WTC11 (cell line): ENCODE results near the gene FHL5. TPM values are rescaled to one million over a fixed set of nuclear protein-coding genes. Genes with fewer than 3 reads are reported as not detected.
"Not testable (repeated sequence)": the region's sequence is repeated elsewhere in the genome, so short reads cannot be mapped to it uniquely, and the experiment has no call there.

ENCODE experiments used
- ATAC-seq: fragments of 200-7000 bp; cut with Tn5 transposase; 2 replicates; pipeline ENCODE4 v1.10.0; 2021; ENCODE audit warnings: mild to moderate bottlenecking, moderate library complexity
- CTCF ChIA-PET: fragments of 300-600 bp; sonication (Branson Sonifier 250); formaldehyde crosslinking; loops from one replicate; lab custom pipeline; 2021; ENCODE audit warnings: antibody characterized with exemption; lab: Charles Lee
- POLR2A ChIA-PET: fragments of 350-600 bp; sonication (Branson Sonifier 250); formaldehyde crosslinking; loops from one replicate; lab custom pipeline; 2021; ENCODE audit warnings: antibody characterized with exemption; lab: Charles Lee
- DNase-seq: peaks from one replicate; pipeline ENCODE4 v3.0.0; 2021; ENCODE audit warnings: low spot score
- H3K27ac Mint-ChIP-seq: 2 replicates; pipeline ENCODE4 v1.8.0; 2021; ENCODE audit warnings: mixed read lengths
- H3K27me3 Mint-ChIP-seq: 2 replicates; pipeline ENCODE4 v1.8.0; 2021; ENCODE audit warnings: low read depth, mild to moderate bottlenecking, moderate library complexity, mixed read lengths
- H3K36me3 Mint-ChIP-seq: 2 replicates; pipeline ENCODE4 v1.8.0; 2021; ENCODE audit warnings: mixed read lengths
- H3K4me1 Mint-ChIP-seq: 2 replicates; pipeline ENCODE4 v1.8.0; 2022; ENCODE audit warnings: mixed read lengths
- H3K4me3 Mint-ChIP-seq: 2 replicates; pipeline ENCODE4 v1.8.0; 2021; ENCODE audit warnings: mild to moderate bottlenecking, moderate library complexity, mixed read lengths
- H3K9me3 Mint-ChIP-seq: 2 replicates; pipeline ENCODE4 v1.8.0; 2021; ENCODE audit warnings: mixed read lengths
- ARID4B ChIP-seq: sonication (generic); formaldehyde crosslinking; IDR thresholded peaks from 2 replicates; pipeline ENCODE4 v1.8.0; 2023; ENCODE audit warnings: missing genetic modification reagents, mild to moderate bottlenecking, borderline replicate concordance
- CBFB ChIP-seq: sonication (generic); formaldehyde crosslinking; IDR thresholded peaks from 2 replicates; pipeline ENCODE4 v1.8.1; 2022; ENCODE audit warnings: mild to moderate bottlenecking, low read depth, missing genetic modification reagents
- E2F4 ChIP-seq: sonication (generic); formaldehyde crosslinking; IDR thresholded peaks from 2 replicates; pipeline ENCODE4 v1.8.1; 2022; ENCODE audit warnings: low read depth, mild to moderate bottlenecking, moderate library complexity, missing genetic modification reagents, borderline replicate concordance
- EMX1 ChIP-seq: fragments of 250-450 bp; sonication (Bioruptor Pico); IDR thresholded peaks from 2 replicates; pipeline ENCODE4 v1.8.0; 2021; ENCODE audit warnings: mild to moderate bottlenecking
- FOXP4 ChIP-seq: sonication (generic); formaldehyde crosslinking; IDR thresholded peaks from 2 replicates; pipeline ENCODE4 v1.8.0; 2022; ENCODE audit warnings: mild to moderate bottlenecking, missing genetic modification reagents
- GTF2I ChIP-seq: fragments of 250-450 bp; sonication (Bioruptor Pico); conservative IDR thresholded peaks from 2 replicates; pipeline ENCODE4 v1.4.0; 2021; ENCODE audit warnings: mild to moderate bottlenecking
- HMGA2 ChIP-seq: fragments of 250-450 bp; sonication (Bioruptor Pico); IDR thresholded peaks from 2 replicates; pipeline ENCODE4 v1.4.0; 2021; ENCODE audit warnings: mild to moderate bottlenecking, moderate library complexity
- IRF1 ChIP-seq: sonication (generic); formaldehyde crosslinking; IDR thresholded peaks from 2 replicates; pipeline ENCODE4 v1.8.0; 2023; ENCODE audit warnings: missing genetic modification reagents
- JAZF1 ChIP-seq: fragments of 250-450 bp; sonication (Bioruptor Pico); IDR thresholded peaks from 2 replicates; pipeline ENCODE4 v1.9.0; 2021; ENCODE audit warnings: moderate library complexity, mild to moderate bottlenecking, inconsistent platforms
- KAT7 ChIP-seq: sonication (generic); formaldehyde crosslinking; IDR thresholded peaks from 2 replicates; pipeline ENCODE4 v1.8.1; 2023; ENCODE audit warnings: missing genetic modification reagents, mild to moderate bottlenecking, borderline replicate concordance
- MYBL2 ChIP-seq: sonication (generic); formaldehyde crosslinking; IDR thresholded peaks from 2 replicates; pipeline ENCODE4 v1.8.1; 2023; ENCODE audit warnings: mild to moderate bottlenecking, moderate library complexity, missing genetic modification reagents
- NFYB ChIP-seq: sonication (generic); formaldehyde crosslinking; conservative IDR thresholded peaks from 2 replicates; pipeline ENCODE4 v1.8.0; 2022; ENCODE audit warnings: low read depth, missing genetic modification reagents
- RORB ChIP-seq: fragments of 250-450 bp; sonication (Bioruptor Pico); IDR thresholded peaks from 2 replicates; pipeline ENCODE4 v1.9.0; 2021; ENCODE audit warnings: mild to moderate bottlenecking
- SMAD3 ChIP-seq: sonication (generic); formaldehyde crosslinking; IDR thresholded peaks from 2 replicates; pipeline ENCODE4 v1.8.0; 2022; ENCODE audit warnings: missing genetic modification reagents, mild to moderate bottlenecking, borderline replicate concordance
- SMAD4 ChIP-seq: sonication (generic); formaldehyde crosslinking; IDR thresholded peaks from 2 replicates; pipeline ENCODE4 v1.8.0; 2022; ENCODE audit warnings: mild to moderate bottlenecking, missing genetic modification reagents
- ZBTB21 ChIP-seq: sonication (generic); formaldehyde crosslinking; IDR thresholded peaks from 2 replicates; pipeline ENCODE4 v1.8.1; 2023; ENCODE audit warnings: mild to moderate bottlenecking, missing genetic modification reagents, borderline replicate concordance
- ZNF423 ChIP-seq: fragments of 250-450 bp; sonication (Bioruptor Pico); IDR thresholded peaks from 2 replicates; pipeline ENCODE4 v2.1.2; 2022; ENCODE audit warnings: mild to moderate bottlenecking, moderate library complexity
- ZNF671 ChIP-seq: fragments of 250-450 bp; sonication (Bioruptor Pico); IDR thresholded peaks from 2 replicates; pipeline ENCODE4 v1.8.0; 2021; ENCODE audit warnings: mild to moderate bottlenecking
- total RNA-seq: library from RNA; stranded (reverse); gene quantifications from 3 replicates; pipeline ENCODE4 v1.2.3, GENCODE V29; 2021
- TF ChIP-seq, protein P1 (sequence below): fragments of 250-450 bp; sonication (Bioruptor Pico); IDR thresholded peaks from 2 replicates; pipeline ENCODE4 v1.8.0; 2021; ENCODE audit warnings: mild to moderate bottlenecking
- TF ChIP-seq, protein P2 (sequence below): sonication (generic); formaldehyde crosslinking; IDR thresholded peaks from 2 replicates; pipeline ENCODE4 v1.8.0; 2022; ENCODE audit warnings: mild to moderate bottlenecking, missing genetic modification reagents
- TF ChIP-seq, protein P3 (sequence below): sonication (generic); formaldehyde crosslinking; IDR thresholded peaks from 2 replicates; pipeline ENCODE4 v1.8.1; 2023; ENCODE audit warnings: mild to moderate bottlenecking, missing genetic modification reagents, moderate library complexity

Gene FHL5
- total RNA-seq, 1 experiment from 2014 or later = not detected

GRCh38 chr6:96547654-96548053, 15.3 kb upstream of the FHL5 start:
- H3K36me3 Mint-ChIP-seq = peaks cover 22% of the 10 kb centered on the region
- H3K27me3 Mint-ChIP-seq = no peaks in the 10 kb centered on the region
- no peak overlapping the region for H3K27ac Mint-ChIP-seq
- ATAC-seq = no peak
- no peak overlapping the region for H3K4me3 Mint-ChIP-seq
- no peak for DNase-seq
- ChIA-PET CTCF (interaction anchor here (0.6 kb wide), 1 partner anchor 21 kb away, joined by 3 read pairs; no protein-coding TSS in a partner anchor), POLR2A (no interaction called here)
- TF ChIP-seq HMGA2 (no peak), CBFB (CRISPR knock-in tag) (no peak), SMAD4 (CRISPR knock-in tag) (no peak), NFYB (CRISPR knock-in tag) (no peak), ZNF671 (CRISPR knock-in tag) (no peak), IRF1 (CRISPR knock-in tag) (no peak), KAT7 (CRISPR knock-in tag) (no peak), E2F4 (CRISPR knock-in tag) (no peak), ZNF423 (CRISPR knock-in tag) (no peak), ARID4B (CRISPR knock-in tag) (no peak), GTF2I (CRISPR knock-in tag) (no peak), JAZF1 (CRISPR knock-in tag) (no peak), EMX1 (CRISPR knock-in tag) (no peak), MYBL2 (no peak), FOXP4 (CRISPR knock-in tag) (no peak), RORB (CRISPR knock-in tag) (no peak), SMAD3 (no peak)
- TF ChIP-seq, protein P1, sequence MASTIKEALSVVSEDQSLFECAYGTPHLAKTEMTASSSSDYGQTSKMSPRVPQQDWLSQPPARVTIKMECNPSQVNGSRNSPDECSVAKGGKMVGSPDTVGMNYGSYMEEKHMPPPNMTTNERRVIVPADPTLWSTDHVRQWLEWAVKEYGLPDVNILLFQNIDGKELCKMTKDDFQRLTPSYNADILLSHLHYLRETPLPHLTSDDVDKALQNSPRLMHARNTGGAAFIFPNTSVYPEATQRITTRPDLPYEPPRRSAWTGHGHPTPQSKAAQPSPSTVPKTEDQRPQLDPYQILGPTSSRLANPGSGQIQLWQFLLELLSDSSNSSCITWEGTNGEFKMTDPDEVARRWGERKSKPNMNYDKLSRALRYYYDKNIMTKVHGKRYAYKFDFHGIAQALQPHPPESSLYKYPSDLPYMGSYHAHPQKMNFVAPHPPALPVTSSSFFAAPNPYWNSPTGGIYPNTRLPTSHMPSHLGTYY (CRISPR knock-in tag) = no peak
- H3K9me3 Mint-ChIP-seq = no peaks in the 10 kb centered on the region
- H3K4me1 Mint-ChIP-seq = no peaks in the 10 kb centered on the region

- Mint-ChIP-seq H3K4me3 (no peak overlapping the region), H3K36me3 (peaks cover 30% of the 10 kb centered on the region), H3K27ac (no peak overlapping the region), H3K9me3 (0 out of 2 replicates have a peak, but pooled peaks cover 4% of the 10 kb centered on the region), H3K4me1 (no peaks in the 10 kb centered on the region), H3K27me3 (no peaks in the 10 kb centered on the region)
- TF ChIP-seq, protein P2, sequence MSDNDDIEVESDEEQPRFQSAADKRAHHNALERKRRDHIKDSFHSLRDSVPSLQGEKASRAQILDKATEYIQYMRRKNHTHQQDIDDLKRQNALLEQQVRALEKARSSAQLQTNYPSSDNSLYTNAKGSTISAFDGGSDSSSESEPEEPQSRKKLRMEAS (CRISPR knock-in tag) = no peak
- TF ChIP-seq MYBL2 = no peak
- TF ChIP-seq, protein P1 (CRISPR knock-in tag) = no peak
- TF ChIP-seq, protein P3, sequence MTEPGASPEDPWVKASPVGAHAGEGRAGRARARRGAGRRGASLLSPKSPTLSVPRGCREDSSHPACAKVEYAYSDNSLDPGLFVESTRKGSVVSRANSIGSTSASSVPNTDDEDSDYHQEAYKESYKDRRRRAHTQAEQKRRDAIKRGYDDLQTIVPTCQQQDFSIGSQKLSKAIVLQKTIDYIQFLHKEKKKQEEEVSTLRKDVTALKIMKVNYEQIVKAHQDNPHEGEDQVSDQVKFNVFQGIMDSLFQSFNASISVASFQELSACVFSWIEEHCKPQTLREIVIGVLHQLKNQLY (CRISPR knock-in tag) = no peak
- TF ChIP-seq ZBTB21 (CRISPR knock-in tag) = no peak
- POLR2A ChIA-PET = no interaction called here
- DNase-seq (no peak), ATAC-seq (no peak)
- CTCF ChIA-PET = no interaction called here
Measured at GRCh38 chr6:96554558-96554957, 8.4 kb upstream of the FHL5 start.

DNA sequence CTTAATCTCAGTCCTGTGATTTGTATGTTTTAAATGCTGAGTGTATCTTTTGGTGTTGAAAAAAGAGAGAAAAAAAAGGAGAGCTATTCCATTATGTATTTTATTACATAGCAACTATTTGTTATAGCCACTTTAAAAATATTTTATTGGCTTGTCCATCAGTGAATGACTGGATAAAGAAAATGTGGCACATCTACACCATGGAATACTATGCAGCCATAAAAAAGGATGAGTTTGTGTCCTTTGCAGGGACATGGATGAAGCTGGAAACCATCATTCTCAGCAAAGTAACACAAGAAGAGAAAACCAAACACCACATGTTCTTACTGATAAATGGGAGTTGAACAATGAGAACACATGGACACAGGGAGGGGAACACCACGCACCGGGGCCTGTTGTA, 3.2 kb upstream of the FHL5 start:
- H3K9me3 Mint-ChIP-seq, DNase-seq, POLR2A ChIA-PET: not testable (repeated sequence)

More for the DNA sequence above, 3.2 kb upstream of the FHL5 start:
- ATAC-seq, H3K4me1 Mint-ChIP-seq, H3K27ac Mint-ChIP-seq, CTCF ChIA-PET, H3K27me3 Mint-ChIP-seq, H3K4me3 Mint-ChIP-seq: not testable (repeated sequence)
- peaks cover 11% of the 10 kb centered on the region for H3K36me3 Mint-ChIP-seq
